Spleen (tissue), 7 donors: ENCODE results near the gene IZUMO4.

Experiments
- CTCF ChIP-seq, 11 experiments: fragments of 200-600 bp in 7 of 11; fragments of 450-650 bp in 4 of 11; sonication (generic) in 4 of 11; IDR thresholded peaks in 8 of 11; conservative IDR thresholded peaks in 3 of 11; 1 replicate in 7 of 11; 2 replicates in 4 of 11; pipeline versions ENCODE4 v1.4.0 to v1.8.0; 2016 to 2021; ENCODE audit warnings: antibody characterized with exemption in 11 of 11, inconsistent platforms in 4 of 11, mild to moderate bottlenecking in 1 of 11
- POLR2A ChIP-seq, 3 donors: fragments of 450-650 bp; IDR thresholded peaks; one replicate each; pipeline ENCODE4 v1.5.1; 2017; ENCODE audit warnings: antibody characterized with exemption in 3 of 3, mild to moderate bottlenecking in 1 of 3
- POLR2AphosphoS5 ChIP-seq, 3 donors: sonication (generic); formaldehyde crosslinking; IDR thresholded peaks; one replicate each; pipeline ENCODE4 v1.5.1; 2017; ENCODE audit warnings: antibody characterized with exemption in 3 of 3
- donor health status: DM: no; HTN: no; CAD: no; lungs with moderate emphysema.
- donor health status: DM: no; HTN: no; CAD: no.
- donor health status: DM: no; HTN: no; CAD: no.

- TF ChIP-seq POLR2A (IDR thresholded peaks at IDR 0.05) (no peak), CTCF (IDR thresholded peaks at IDR 0.05 in 8 of 11, conservative IDR thresholded peaks at IDR 0.05 in 3 of 11) (no peak), POLR2AphosphoS5 (IDR thresholded peaks at IDR 0.05) (no peak)
Measured at GRCh38 chr19:2062770-2063169, 33.9 kb upstream of the IZUMO4 start.
